ENCODE results near the gene C5orf22. TPM values are rescaled to one million over a fixed set of nuclear protein-coding genes. Genes with fewer than 3 reads are reported as not detected.
A peak's percentile ranks its signal among the peaks of the same experiment; 100 is the strongest.
"Not testable (repeated sequence)": the region's sequence is repeated elsewhere in the genome, so short reads cannot be mapped to it uniquely, and the experiment has no call there.

C5orf22 gene
- total RNA-seq, 1 experiment from 2014 or later = 40.6 TPM

GRCh38 chr5:31537851-31538250 is 5.8 kb downstream of the C5orf22 start:
- H3K4me3 Mint-ChIP-seq = no peak overlapping the region
- H3K27ac Mint-ChIP-seq = no peak overlapping the region
- no peaks in the 10 kb centered on the region for H3K27me3 Mint-ChIP-seq (ENCODE audit: low read depth)
- ChIA-PET POLR2A (no interaction called here), CTCF (no interaction called here)
- no peak for DNase-seq (ENCODE audit: low spot score)
- TF ChIP-seq TEAD1 (CRISPR knock-in tag; IDR thresholded peaks at IDR 0.05) = no peak
- TF ChIP-seq ATF6 (CRISPR knock-in tag; IDR thresholded peaks at IDR 0.05) = no peak
- TF ChIP-seq, protein P1, sequence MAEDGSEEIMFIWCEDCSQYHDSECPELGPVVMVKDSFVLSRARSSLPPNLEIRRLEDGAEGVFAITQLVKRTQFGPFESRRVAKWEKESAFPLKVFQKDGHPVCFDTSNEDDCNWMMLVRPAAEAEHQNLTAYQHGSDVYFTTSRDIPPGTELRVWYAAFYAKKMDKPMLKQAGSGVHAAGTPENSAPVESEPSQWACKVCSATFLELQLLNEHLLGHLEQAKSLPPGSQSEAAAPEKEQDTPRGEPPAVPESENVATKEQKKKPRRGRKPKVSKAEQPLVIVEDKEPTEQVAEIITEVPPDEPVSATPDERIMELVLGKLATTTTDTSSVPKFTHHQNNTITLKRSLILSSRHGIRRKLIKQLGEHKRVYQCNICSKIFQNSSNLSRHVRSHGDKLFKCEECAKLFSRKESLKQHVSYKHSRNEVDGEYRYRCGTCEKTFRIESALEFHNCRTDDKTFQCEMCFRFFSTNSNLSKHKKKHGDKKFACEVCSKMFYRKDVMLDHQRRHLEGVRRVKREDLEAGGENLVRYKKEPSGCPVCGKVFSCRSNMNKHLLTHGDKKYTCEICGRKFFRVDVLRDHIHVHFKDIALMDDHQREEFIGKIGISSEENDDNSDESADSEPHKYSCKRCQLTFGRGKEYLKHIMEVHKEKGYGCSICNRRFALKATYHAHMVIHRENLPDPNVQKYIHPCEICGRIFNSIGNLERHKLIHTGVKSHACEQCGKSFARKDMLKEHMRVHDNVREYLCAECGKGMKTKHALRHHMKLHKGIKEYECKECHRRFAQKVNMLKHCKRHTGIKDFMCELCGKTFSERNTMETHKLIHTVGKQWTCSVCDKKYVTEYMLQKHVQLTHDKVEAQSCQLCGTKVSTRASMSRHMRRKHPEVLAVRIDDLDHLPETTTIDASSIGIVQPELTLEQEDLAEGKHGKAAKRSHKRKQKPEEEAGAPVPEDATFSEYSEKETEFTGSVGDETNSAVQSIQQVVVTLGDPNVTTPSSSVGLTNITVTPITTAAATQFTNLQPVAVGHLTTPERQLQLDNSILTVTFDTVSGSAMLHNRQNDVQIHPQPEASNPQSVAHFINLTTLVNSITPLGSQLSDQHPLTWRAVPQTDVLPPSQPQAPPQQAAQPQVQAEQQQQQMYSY (CRISPR knock-in tag; IDR thresholded peaks at IDR 0.05) = no peak
- TF ChIP-seq ZNF423 (CRISPR knock-in tag; IDR thresholded peaks at IDR 0.05) = no peak
- TF ChIP-seq NR3C1 (CRISPR knock-in tag; conservative IDR thresholded peaks at IDR 0.05; ENCODE audit: low read depth) = no peak
- TF ChIP-seq ZNF232 (CRISPR knock-in tag; IDR thresholded peaks at IDR 0.05) = no peak
- no peak for TF ChIP-seq ZNF671 (CRISPR knock-in tag; IDR thresholded peaks at IDR 0.05)
- TF ChIP-seq ZNF416 (CRISPR knock-in tag; IDR thresholded peaks at IDR 0.05) = no peak
- no peak for TF ChIP-seq RORB (CRISPR knock-in tag; IDR thresholded peaks at IDR 0.05)
- no peak for TF ChIP-seq SMAD3 (CRISPR knock-in tag; IDR thresholded peaks at IDR 0.05; ENCODE audit: borderline replicate concordance)
- TF ChIP-seq TEAD4 (CRISPR knock-in tag; IDR thresholded peaks at IDR 0.05) = no peak
- TF ChIP-seq E2F1 (CRISPR knock-in tag; IDR thresholded peaks at IDR 0.05) = no peak
- TF ChIP-seq PRRX2 (CRISPR knock-in tag; IDR thresholded peaks at IDR 0.05) = no peak
- TF ChIP-seq GRHL2 (CRISPR knock-in tag; IDR thresholded peaks at IDR 0.05; ENCODE audit: insufficient replicate concordance, severe bottlenecking) = no peak
- peaks cover 5% of the 10 kb centered on the region for H3K4me1 Mint-ChIP-seq
- no peak for ATAC-seq
- no peaks in the 10 kb centered on the region for H3K9me3 Mint-ChIP-seq
- H3K36me3 Mint-ChIP-seq = peaks cover 70% of the 10 kb centered on the region

DNA sequence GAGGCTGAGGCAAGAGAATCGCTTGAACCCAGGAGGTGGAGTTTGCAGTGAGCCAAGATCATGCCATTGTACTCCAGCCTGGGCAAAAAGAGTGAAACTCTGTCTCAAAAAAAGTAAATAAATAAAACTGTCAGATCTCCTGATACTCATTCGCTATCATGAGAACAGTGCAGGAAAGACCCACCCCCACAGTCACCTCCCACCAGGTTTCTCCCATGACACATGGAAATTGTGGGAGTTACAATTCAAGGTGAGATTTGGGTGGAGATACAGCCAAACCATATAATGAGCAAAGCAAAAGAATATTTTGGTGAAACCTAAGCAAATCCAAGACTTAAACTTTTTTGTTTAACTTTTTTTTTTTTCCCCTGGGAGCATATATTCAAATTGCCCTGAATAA is 17.0 kb downstream of the C5orf22 start:
- CTCF ChIA-PET; DNase-seq (ENCODE audit: low spot score); H3K4me3 Mint-ChIP-seq; POLR2A ChIA-PET; H3K27me3 Mint-ChIP-seq (ENCODE audit: low read depth); ATAC-seq; H3K4me1 Mint-ChIP-seq; H3K27ac Mint-ChIP-seq: not testable (repeated sequence)
- Mint-ChIP-seq H3K36me3 (peaks cover 73% of the 10 kb centered on the region), H3K9me3 (peaks cover 17% of the 10 kb centered on the region)

DNA sequence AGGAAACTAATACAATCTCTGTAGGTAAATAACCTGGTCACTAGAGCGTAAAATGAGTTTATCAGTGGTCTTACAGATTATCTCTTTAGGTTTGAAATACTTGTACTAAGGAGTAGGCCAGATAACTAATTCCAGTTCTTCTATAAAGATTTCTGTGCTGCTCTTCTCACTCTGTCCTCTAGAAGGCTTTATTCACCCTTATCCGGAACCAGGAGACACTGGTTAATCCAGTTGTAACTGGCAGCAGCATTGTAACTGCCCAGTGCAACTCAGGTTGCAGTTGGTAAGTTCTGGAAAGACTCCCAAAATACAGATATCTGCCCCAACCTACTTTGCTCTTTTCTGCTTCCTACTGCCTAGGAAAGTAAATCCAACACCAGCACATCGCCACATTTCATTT is 19.8 kb downstream of the C5orf22 start:
- peak; percentile 38; the same call in 1 of the 2 replicates for ATAC-seq
- no peaks in the 10 kb centered on the region for H3K27me3 Mint-ChIP-seq (ENCODE audit: low read depth)
- POLR2A ChIA-PET = no interaction called here
- TF ChIP-seq PRRX2 (CRISPR knock-in tag; IDR thresholded peaks at IDR 0.05) = no peak
- no peak for TF ChIP-seq ELF4 (CRISPR knock-in tag; IDR thresholded peaks at IDR 0.05; ENCODE audit: low read depth)
- TF ChIP-seq NFYB (CRISPR knock-in tag; conservative IDR thresholded peaks at IDR 0.05; ENCODE audit: low read depth) = no peak
- no peak for TF ChIP-seq HMGA2 (CRISPR knock-in tag; IDR thresholded peaks at IDR 0.05)
- TF ChIP-seq KAT7 (CRISPR knock-in tag; IDR thresholded peaks at IDR 0.05; ENCODE audit: borderline replicate concordance) = no peak
- TF ChIP-seq, protein P2, sequence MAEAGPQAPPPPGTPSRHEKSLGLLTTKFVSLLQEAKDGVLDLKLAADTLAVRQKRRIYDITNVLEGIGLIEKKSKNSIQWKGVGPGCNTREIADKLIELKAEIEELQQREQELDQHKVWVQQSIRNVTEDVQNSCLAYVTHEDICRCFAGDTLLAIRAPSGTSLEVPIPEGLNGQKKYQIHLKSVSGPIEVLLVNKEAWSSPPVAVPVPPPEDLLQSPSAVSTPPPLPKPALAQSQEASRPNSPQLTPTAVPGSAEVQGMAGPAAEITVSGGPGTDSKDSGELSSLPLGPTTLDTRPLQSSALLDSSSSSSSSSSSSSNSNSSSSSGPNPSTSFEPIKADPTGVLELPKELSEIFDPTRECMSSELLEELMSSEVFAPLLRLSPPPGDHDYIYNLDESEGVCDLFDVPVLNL (CRISPR knock-in tag; IDR thresholded peaks at IDR 0.05; ENCODE audit: borderline replicate concordance, low read depth) = no peak
- no peak for TF ChIP-seq ZNF263 (CRISPR knock-in tag; IDR thresholded peaks at IDR 0.05; ENCODE audit: low read depth)
- TF ChIP-seq HMGXB4 (CRISPR knock-in tag; IDR thresholded peaks at IDR 0.05) = no peak
- no peak for TF ChIP-seq ZNF121 (CRISPR knock-in tag; IDR thresholded peaks at IDR 0.05)
- TF ChIP-seq ZNF138 (CRISPR knock-in tag; conservative IDR thresholded peaks at IDR 0.05) = no peak
- TF ChIP-seq CREB1 (CRISPR knock-in tag; IDR thresholded peaks at IDR 0.05) = no peak

More for the DNA sequence above, 19.8 kb downstream of the C5orf22 start:
- CTCF ChIA-PET = interaction anchor here (1.0 kb wide), 1 partner anchor 258 kb away, joined by 3 read pairs; no protein-coding TSS in a partner anchor
- Mint-ChIP-seq H3K36me3 (peaks cover 72% of the 10 kb centered on the region), H3K4me1 (no peaks in the 10 kb centered on the region), H3K9me3 (peaks cover 10% of the 10 kb centered on the region), H3K4me3 (no peak overlapping the region), H3K27ac (peak overlapping the region; percentile 45)
- no peak for DNase-seq (ENCODE audit: low spot score)
